RWPE1 (cell line): Measurements from ENCODE around the gene EIPR1.

Experiments
- CTCF ChIA-PET: fragments of 350-600 bp; sonication (Branson Sonifier 250); formaldehyde crosslinking; extraction: SDS; loops from one replicate; lab custom pipeline; 2021; lab: Yijun Ruan, JAX
- POLR2A ChIA-PET: fragments of 400-600 bp; formaldehyde crosslinking; extraction: SDS; loops from one replicate; lab custom pipeline; 2020; ENCODE audit warnings: antibody characterized with exemption; ENCODE audit not compliant: low non-redundant PET; lab: Yijun Ruan, JAX
- DNase-seq: peaks from one replicate; pipeline ENCODE4 v3.0.0; 2012; ENCODE audit warnings: low spot score
- H3K27ac ChIP-seq: fragments of 450-650 bp; 2 replicates; pipeline ENCODE4 v1.5.1; 2017
- TF ChIP-seq, protein P1 (sequence below): fragments of 450-650 bp; conservative IDR thresholded peaks from 2 replicates; pipeline ENCODE4 v1.5.1; 2017; ENCODE audit warnings: low read depth, mild to moderate bottlenecking

The EIPR1 gene

DNA sequence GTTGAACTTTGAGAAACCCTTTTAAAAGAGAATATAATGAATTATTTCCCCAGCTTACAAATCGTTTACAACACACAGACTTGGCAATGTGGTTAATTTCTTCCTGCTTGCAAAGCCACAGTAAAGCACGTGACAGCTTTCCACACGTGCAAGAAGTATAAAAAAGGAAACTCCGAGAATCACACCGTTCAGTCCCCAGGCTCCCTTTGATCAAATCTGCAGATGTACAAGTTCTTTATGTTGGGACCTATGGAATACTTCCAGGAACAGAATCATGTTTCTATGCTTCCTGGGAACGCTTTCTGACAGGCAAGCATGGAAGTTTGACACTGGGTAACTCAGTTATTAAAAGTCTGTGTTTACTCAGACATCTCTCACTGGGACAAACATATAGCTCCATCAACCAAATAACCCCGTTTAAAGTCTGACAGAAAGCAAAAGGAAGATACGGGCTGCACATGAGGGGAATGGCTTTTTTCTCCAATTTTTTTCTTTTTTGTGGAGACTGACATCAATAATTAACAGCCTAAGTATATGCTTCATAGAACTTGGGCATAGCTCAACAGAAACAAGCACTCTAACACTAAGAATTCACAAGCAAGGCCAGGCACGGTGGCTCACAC, 134.8 kb downstream of the EIPR1 start:
- TF ChIP-seq, protein P1, sequence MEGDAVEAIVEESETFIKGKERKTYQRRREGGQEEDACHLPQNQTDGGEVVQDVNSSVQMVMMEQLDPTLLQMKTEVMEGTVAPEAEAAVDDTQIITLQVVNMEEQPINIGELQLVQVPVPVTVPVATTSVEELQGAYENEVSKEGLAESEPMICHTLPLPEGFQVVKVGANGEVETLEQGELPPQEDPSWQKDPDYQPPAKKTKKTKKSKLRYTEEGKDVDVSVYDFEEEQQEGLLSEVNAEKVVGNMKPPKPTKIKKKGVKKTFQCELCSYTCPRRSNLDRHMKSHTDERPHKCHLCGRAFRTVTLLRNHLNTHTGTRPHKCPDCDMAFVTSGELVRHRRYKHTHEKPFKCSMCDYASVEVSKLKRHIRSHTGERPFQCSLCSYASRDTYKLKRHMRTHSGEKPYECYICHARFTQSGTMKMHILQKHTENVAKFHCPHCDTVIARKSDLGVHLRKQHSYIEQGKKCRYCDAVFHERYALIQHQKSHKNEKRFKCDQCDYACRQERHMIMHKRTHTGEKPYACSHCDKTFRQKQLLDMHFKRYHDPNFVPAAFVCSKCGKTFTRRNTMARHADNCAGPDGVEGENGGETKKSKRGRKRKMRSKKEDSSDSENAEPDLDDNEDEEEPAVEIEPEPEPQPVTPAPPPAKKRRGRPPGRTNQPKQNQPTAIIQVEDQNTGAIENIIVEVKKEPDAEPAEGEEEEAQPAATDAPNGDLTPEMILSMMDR: no peak
- CTCF ChIA-PET: no interaction called here
- no peak for DNase-seq
- POLR2A ChIA-PET: no interaction called here
- H3K27ac ChIP-seq: no peak overlapping the region

DNA sequence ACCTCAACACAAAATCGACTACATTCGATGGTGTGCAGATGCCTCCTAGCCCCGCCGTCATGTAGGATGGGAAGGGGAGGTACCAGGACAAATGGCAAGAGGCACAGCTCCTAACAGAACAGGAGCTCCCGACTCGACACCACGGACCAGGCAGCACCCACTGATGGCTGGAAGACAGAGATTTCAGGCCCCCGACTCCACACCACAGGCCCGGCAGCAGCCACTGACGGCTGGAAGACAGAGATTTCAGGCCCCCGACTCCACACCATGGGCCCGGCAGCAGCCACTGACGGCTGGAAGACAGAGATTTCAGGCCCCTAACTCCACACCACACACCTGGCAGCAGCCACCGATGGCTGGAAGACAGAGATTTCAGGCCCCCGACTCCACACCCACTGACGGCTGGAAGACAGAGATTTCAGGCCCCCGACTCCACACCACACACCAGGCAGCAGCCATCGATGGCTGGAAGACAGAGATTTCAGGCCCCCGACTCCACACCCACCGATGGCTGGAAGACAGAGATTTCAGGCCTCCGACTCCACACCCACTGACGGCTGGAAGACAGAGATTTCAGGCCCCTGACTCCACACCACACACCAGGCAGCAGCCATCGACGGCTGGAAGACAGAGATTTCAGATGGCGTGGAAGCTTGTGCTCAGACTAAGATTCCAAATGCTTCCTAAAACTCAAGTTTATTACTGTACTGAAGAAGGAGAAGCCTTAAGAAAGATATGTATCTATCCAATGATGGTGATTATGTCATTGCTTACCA, 135.5 kb downstream of the EIPR1 start:
- POLR2A ChIA-PET: no interaction called here
- TF ChIP-seq, protein P1: no peak
- no peak for DNase-seq
- CTCF ChIA-PET: no interaction called here
- H3K27ac ChIP-seq: no peak overlapping the region

DNA sequence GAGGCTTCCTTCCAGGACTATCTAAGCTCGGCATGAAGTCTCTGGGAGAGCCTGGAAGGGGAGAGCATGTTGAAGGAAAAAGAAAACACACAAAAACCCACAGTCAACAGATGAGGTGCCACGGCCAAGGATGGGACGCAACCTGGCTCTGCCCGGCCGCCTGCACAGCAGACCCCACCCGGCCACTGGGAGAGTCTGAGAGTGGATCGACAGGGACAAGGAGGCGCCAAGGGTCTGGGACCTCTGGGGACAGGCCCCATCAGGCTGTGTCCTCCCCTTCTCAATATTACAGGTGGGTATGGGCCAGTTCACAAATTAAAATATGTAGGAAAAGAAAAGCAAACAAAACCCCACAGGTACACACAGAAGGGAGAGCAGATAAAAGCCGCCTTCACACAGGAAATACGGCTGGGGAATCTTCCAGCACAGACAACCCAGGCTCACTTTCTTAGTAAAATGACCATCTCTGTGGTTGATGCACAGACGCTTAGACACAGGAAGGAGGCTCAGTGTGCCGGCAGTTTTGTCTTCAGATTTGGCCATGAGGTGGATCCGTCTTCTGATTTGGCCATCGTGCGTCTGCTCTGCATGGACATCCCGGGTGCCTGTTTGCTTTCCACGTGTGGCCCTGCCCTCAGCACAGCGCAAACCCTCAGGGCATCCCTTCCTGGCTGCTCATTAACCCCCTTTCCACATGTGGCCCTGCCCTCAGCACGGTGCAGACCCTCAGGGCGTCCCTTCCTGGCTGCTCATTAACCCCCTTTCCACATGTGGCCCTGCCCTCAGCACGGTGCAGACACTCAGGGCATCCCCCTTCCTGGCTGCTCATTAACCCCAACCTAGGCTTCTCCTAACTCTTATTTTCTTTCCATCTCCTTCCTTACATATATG, 138.4 kb downstream of the EIPR1 start:
- ChIA-PET POLR2A (no interaction called here), CTCF (no interaction called here)
- TF ChIP-seq, protein P1: no peak
- DNase-seq: no peak
- no peak overlapping the region for H3K27ac ChIP-seq

DNA sequence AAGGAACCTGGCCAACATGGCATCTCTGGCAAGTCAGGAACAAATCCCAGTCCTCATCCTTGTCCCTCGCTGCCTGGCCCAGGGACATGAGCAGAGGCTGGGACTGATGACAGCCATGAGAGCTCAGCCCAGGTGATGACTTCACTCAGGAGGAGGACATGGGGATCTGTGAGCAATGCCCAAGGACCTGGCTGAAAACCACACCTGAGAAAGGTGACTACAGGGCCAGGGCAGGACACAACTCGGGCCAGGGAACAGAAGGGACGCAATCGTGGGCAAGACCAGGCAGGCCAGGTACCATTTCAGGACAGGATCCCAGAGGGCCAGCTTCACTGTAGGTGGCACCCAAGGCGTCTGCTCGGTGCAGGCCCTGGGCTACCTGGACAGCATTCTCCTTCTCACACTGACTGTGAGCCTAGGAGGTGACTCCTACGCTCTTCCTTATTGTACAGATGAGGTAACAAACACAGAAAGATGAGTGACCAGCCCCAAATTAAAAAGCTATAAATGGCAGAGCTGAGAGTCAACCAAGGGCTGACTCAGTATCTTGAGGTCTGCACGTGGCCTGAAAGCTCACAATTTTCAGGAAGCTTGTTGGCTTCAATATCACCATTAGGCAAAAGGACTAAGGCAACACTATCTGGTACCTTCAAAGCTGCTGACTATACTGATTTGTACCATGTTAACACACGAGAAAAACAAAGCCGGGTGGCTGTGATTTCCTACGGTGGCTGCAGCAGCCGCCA, 141.1 kb downstream of the EIPR1 start:
- no peak for DNase-seq
- CTCF ChIA-PET: no interaction called here
- H3K27ac ChIP-seq: no peak overlapping the region
- POLR2A ChIA-PET: no interaction called here
- TF ChIP-seq, protein P1: no peak

DNA sequence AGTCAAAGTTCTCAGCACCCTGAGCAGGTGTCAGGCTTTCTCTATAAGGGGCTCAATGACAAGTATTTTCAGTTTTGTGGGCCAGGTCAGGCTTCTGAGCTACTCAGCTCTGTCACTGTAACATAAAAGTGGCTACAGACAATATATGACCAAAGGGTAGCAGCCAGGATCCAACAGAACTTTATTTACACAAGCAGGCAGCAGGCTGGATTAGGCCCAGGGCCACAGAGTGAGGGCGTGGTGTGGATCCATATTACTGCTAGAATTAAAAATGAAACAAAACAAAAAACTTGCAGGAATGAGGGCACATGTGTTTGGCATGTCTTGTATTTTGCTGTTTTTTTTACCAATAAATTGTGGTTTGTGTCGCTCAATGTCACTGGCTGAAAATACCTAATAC, 143.7 kb downstream of the EIPR1 start:
- TF ChIP-seq, protein P1: no peak
- ChIA-PET CTCF (no interaction called here), POLR2A (no interaction called here)
- DNase-seq: no peak
- H3K27ac ChIP-seq: no peak overlapping the region

DNA sequence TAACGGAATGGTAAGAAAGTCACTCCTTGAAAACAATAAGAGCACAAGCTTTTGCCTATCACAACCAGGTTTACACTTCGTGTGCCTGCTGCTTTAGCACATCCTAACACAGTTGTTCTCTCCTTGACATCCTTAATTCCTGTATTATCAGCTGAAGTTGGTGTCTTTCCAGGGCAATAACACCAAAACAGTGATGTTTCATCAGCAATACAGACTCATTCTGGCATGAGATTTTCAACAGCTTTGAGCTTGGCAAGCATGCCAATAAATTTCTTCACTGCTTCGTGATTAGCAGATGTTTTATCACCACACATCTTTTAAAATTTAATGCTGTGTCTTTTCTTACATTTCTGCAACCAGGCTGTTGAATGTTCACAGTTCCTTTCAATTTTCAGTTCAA, 148.4 kb downstream of the EIPR1 start:
- no peak overlapping the region for H3K27ac ChIP-seq
- TF ChIP-seq, protein P1: no peak
- ChIA-PET CTCF (no interaction called here), POLR2A (no interaction called here)
- no peak for DNase-seq
